ENCODE measurements around the gene NPB.

DNA sequence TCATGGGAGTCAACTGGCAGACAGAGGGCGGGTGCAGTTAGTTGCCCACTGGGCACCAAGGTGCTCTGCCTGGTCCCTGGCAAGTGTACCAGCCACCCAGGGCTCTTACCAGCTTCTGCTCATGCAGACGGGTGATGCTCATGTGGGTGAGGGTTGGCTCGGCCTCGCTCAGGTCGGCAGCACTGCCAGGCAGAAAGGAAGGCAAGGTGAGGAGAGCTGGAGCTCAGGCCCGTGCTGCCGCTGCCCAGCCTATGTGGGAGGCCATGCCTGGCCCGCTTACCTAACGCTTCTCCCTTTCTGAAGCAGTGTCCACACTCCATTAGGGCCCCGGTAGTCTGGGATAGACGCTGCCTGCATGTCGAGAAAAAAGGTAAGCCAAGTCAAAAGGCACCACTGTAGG, 13.3 kb downstream of the NPB start:
- TF ChIP-seq, protein P1, sequence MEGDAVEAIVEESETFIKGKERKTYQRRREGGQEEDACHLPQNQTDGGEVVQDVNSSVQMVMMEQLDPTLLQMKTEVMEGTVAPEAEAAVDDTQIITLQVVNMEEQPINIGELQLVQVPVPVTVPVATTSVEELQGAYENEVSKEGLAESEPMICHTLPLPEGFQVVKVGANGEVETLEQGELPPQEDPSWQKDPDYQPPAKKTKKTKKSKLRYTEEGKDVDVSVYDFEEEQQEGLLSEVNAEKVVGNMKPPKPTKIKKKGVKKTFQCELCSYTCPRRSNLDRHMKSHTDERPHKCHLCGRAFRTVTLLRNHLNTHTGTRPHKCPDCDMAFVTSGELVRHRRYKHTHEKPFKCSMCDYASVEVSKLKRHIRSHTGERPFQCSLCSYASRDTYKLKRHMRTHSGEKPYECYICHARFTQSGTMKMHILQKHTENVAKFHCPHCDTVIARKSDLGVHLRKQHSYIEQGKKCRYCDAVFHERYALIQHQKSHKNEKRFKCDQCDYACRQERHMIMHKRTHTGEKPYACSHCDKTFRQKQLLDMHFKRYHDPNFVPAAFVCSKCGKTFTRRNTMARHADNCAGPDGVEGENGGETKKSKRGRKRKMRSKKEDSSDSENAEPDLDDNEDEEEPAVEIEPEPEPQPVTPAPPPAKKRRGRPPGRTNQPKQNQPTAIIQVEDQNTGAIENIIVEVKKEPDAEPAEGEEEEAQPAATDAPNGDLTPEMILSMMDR (IDR thresholded peaks at IDR 0.05; ENCODE audit: low read length), result no peak
- TF ChIP-seq EZH2 (optimal IDR thresholded peaks at IDR 0.05; ENCODE audit: low read depth, low read length) (no peak), EZH2phosphoT487 (IDR thresholded peaks at IDR 0.05; ENCODE audit: low read length) (no peak)
